Ovary (tissue), 10 donors: Measurements from ENCODE around the gene PLAC8. TPM values are rescaled to one million over a fixed set of nuclear protein-coding genes. Genes with fewer than 3 reads are reported as not detected.

ENCODE experiments used
- DNase-seq, 5 donors: peaks; one replicate each; pipeline ENCODE4 v3.0.0-alpha.2; 2019 to 2020
- H3K27ac ChIP-seq, 2 donors: fragments of 200-600 bp; one replicate each; pipeline versions ENCODE4 v1.5.1 to v1.8.0; 2019 to 2022
- H3K27me3 ChIP-seq: fragments of 200-600 bp; one replicate; pipeline ENCODE4 v1.8.0; 2022
- H3K36me3 ChIP-seq: fragments of 200-600 bp; sonication (generic); one replicate; pipeline ENCODE4 v1.5.1; 2019
- H3K4me1 ChIP-seq: one replicate; pipeline ENCODE4 v1.8.1; 2013; ENCODE audit warnings: mild to moderate bottlenecking, moderate library complexity; ENCODE audit not compliant: insufficient read depth
- H3K4me3 ChIP-seq: fragments of 200-600 bp; sonication (generic); one replicate; pipeline ENCODE4 v1.5.1; 2017
- H3K9me3 ChIP-seq, 2 donors: fragments of 200-600 bp in 1 of 2; sonication (generic) in 1 of 2; one replicate each; pipeline versions ENCODE4 v1.5.1 to v1.8.1; 2013 to 2019; ENCODE audit warnings: mild to moderate bottlenecking in 1 of 2, moderate library complexity in 1 of 2
- CTCF ChIP-seq, 3 donors: fragments of 450-650 bp in 2 of 3; fragments of 200-600 bp in 1 of 3; IDR thresholded peaks; one replicate each; pipeline versions ENCODE4 v1.5.1 to v1.8.0; 2016 to 2022; ENCODE audit warnings: antibody characterized with exemption in 3 of 3, mild to moderate bottlenecking in 1 of 3
- EP300 ChIP-seq: sonication (generic); formaldehyde crosslinking; IDR thresholded peaks from one replicate; pipeline ENCODE4 v1.6.1; 2017; ENCODE audit warnings: antibody characterized with exemption
- POLR2A ChIP-seq: fragments of 450-650 bp; IDR thresholded peaks from one replicate; pipeline ENCODE4 v1.6.1; 2017; ENCODE audit warnings: antibody characterized with exemption, mild to moderate bottlenecking, moderate library complexity
- WGBS, 3 donors: extraction: QIAGEN DNeasy Blood & Tissue Kit in 1 of 3; methylation state at CpG; one replicate each; pipeline versions ENCODE4 v1.1.5 to v1.1.7; 2013 to 2017; 5-methylcytosine and 5-hydroxymethylcytosine counted together
- intact Hi-C, 4 donors: fragments of 100-400 bp; cut with DNase I; formaldehyde crosslinking; loops; one replicate each; pipeline versions ENCODE4 v1.11.0 to v1.15.1; 2022 to 2023
- long read RNA-seq, 3 donors: library from polyadenylated mRNA in 2 of 3; unstranded in 2 of 3; transcript quantifications; one replicate each; pipeline ENCODE4 v2.0.0 and lab custom pipeline, GENCODE V29; 2021 to 2026
- polyA plus RNA-seq, 2 donors: library from polyadenylated mRNA; stranded (reverse); fragments of 200-250 nt in 1 of 2; fragments of 350-450 nt in 1 of 2; fragmentation: Illumina TruSeq in 1 of 2; extraction: RNeasy Lipid Tissue Mini Kit (QIAGEN cat#74804) in 1 of 2; gene quantifications; one replicate each; pipeline ENCODE4 v1.2.3, GENCODE V29; 2013 to 2014
- total RNA-seq, 7 donors: library from RNA; depleted of rRNA in 2 of 7; stranded (reverse); fragments of >200 nt in 2 of 7; fragmentation: NEBNext Ultra II Directional in 3 of 7; extraction: Animal tissue kit (Norgen Biotek cat#: 25700) in 3 of 7; gene quantifications; one replicate each; pipeline versions ENCODE4 v1.1.0 to v1.2.4, GENCODE V29; 2016 to 2023
- donor health status: DM: no; HTN: no; CAD: no; lungs with moderate emphysema.
- donor health status: DM: no; HTN: no; CAD: no.
- donor health status: Bipolar disorder and iron deficiency.
- donor health status: DM: yes; HTN: yes; CAD: no.
- donor health status: DM: no; HTN: no; CAD: no.
- donor health status: DM: yes; HTN: yes; CAD: no.

PLAC8 gene
- total RNA-seq, result 10 to 100 TPM in 1 of 7 donors, 1 to 10 TPM in 4, under 1 TPM in 2; 0.40 to 15.4 (median 1.9) TPM
- polyA plus RNA-seq, result 1 to 10 TPM in 1 of 2 donors, under 1 TPM in 1; 0.67 to 3.5 TPM
- long read RNA-seq, donor 1, partial matches to known transcripts, result 0 of 1 reads
- long read RNA-seq, donor 1, other reads (novel, unspliced or antisense), result 0 of 1 reads
- long read RNA-seq, donor 2, partial matches to known transcripts, result 0 of 1 reads
- long read RNA-seq, donor 2, other reads (novel, unspliced or antisense), result 0 of 1 reads
- long read RNA-seq, donor 3, partial matches to known transcripts, result 0 of 1 reads
- long read RNA-seq, donor 3, other reads (novel, unspliced or antisense), result 0 of 1 reads

- no peak within 1 kb of the TSS for H3K4me3 ChIP-seq
- H3K27ac ChIP-seq, result no peak within 1 kb of the TSS
- H3K9me3 ChIP-seq, result no peaks in the 10 kb centered on the region
- 57 to 68% (median 67%) methylated on average over 5 of the region's 5 CpGs for WGBS, 3 donors
- intact Hi-C loops, result no loop called here
- H3K27me3 ChIP-seq, result no peaks in the 10 kb centered on the region
- TF ChIP-seq EP300 (no peak), CTCF (IDR thresholded peaks at IDR 0.05) (no peak), POLR2A (no peak)
- H3K36me3 ChIP-seq, result no peaks in the 10 kb centered on the region
- no peak for DNase-seq
- H3K4me1 ChIP-seq, result no peaks in the 10 kb centered on the region
Observed at GRCh38 chr4:83114576-83114975, at the start of gene PLAC8. PLAC8 (minus strand) TSS chr4:83114729; CDS start chr4:83107921, 6,808 bp downstream.

- peaks cover 2% of the 10 kb centered on the region for H3K4me1 ChIP-seq
- no peak overlapping the region for H3K27ac ChIP-seq
- no peak overlapping the region for H3K4me3 ChIP-seq
- WGBS, 3 donors, result 84 to 88% (median 84%) methylated on average over 2 of the region's 2 CpGs
- no peaks in the 10 kb centered on the region for H3K36me3 ChIP-seq
- no peaks in the 10 kb centered on the region for H3K27me3 ChIP-seq
- TF ChIP-seq EP300 (no peak), CTCF (IDR thresholded peaks at IDR 0.05) (no peak), POLR2A (no peak)
- no peaks in the 10 kb centered on the region for H3K9me3 ChIP-seq
- intact Hi-C loops, result no loop called here
- no peak for DNase-seq
Observed at GRCh38 chr4:83153417-83153816, 38.9 kb upstream of the PLAC8 start.

DNA sequence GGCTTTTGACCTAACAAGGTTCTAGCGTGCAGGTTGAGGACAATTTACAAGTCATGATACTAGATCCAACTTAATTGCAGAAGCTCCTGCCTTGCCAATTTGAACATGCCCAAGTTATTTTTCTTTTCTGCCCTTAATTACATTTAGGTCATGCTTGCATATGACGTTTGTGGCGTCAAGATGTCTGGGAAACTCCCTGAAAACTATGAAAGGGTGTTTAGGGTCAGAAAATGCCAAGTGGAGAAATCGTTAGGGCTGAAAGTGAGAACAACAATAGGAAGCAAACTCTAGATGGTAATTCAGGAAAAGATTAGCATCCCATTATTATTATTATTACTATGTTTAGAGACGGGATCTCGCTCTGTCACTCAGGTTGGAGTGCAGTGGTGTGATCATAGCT is 38.2 kb upstream of the PLAC8 start:
- H3K4me3 ChIP-seq, result no peak overlapping the region
- intact Hi-C loops, result no loop called here
- no peak for DNase-seq
- H3K9me3 ChIP-seq, result no peaks in the 10 kb centered on the region
- H3K4me1 ChIP-seq, result peaks cover 2% of the 10 kb centered on the region
- 59 to 60% (median 60%) methylated on average over 6 of the region's 6 CpGs for WGBS, 3 donors
- no peak overlapping the region for H3K27ac ChIP-seq
- H3K27me3 ChIP-seq, result no peaks in the 10 kb centered on the region
- TF ChIP-seq CTCF (IDR thresholded peaks at IDR 0.05) (no peak), EP300 (no peak), POLR2A (no peak)
- H3K36me3 ChIP-seq, result no peaks in the 10 kb centered on the region

- H3K4me1 ChIP-seq, result peaks cover 2% of the 10 kb centered on the region
- no peak for TF ChIP-seq POLR2A
- no peak for TF ChIP-seq CTCF (IDR thresholded peaks at IDR 0.05)
- TF ChIP-seq EP300, result no peak
- intact Hi-C loops, result no loop called here
- no peak overlapping the region for H3K27ac ChIP-seq
- H3K9me3 ChIP-seq, result no peaks in the 10 kb centered on the region
- no peaks in the 10 kb centered on the region for H3K36me3 ChIP-seq
- no peak for DNase-seq
- no peak overlapping the region for H3K4me3 ChIP-seq
- no peaks in the 10 kb centered on the region for H3K27me3 ChIP-seq
Observed at GRCh38 chr4:83151651-83152050, 37.1 kb upstream of the PLAC8 start.
